Chondrocyte (in vitro differentiated cells): Measurements from ENCODE around the gene TLCD1. TPM values are rescaled to one million over a fixed set of nuclear protein-coding genes. Genes with fewer than 3 reads are reported as not detected.
"Not testable (repeated sequence)": the region's sequence is repeated elsewhere in the genome, so short reads cannot be mapped to it uniquely, and the experiment has no call there.

Experiments
- DNase-seq: peaks from one replicate; pipeline ENCODE4 v3.0.0; 2021; ENCODE audit warnings: mixed read lengths, low spot score
- H3K27ac Mint-ChIP-seq: one replicate; pipeline ENCODE4 v1.8.0; 2021; ENCODE audit warnings: mild to moderate bottlenecking, moderate library complexity, mixed read lengths; ENCODE audit not compliant: unreplicated experiment
- H3K27me3 Mint-ChIP-seq: 2 replicates; pipeline ENCODE4 v1.8.0; 2021; ENCODE audit warnings: low read depth, mixed read lengths
- H3K36me3 Mint-ChIP-seq: 2 replicates; pipeline ENCODE4 v1.8.0; 2021; ENCODE audit warnings: low read depth, mixed read lengths
- H3K4me1 Mint-ChIP-seq: 2 replicates; pipeline ENCODE4 v1.8.0; 2021; ENCODE audit warnings: low read depth, mild to moderate bottlenecking, mixed read lengths
- H3K4me3 Mint-ChIP-seq: one replicate; pipeline ENCODE4 v1.8.0; 2021; ENCODE audit warnings: mild to moderate bottlenecking, moderate library complexity, mixed read lengths; ENCODE audit not compliant: unreplicated experiment
- H3K9me3 Mint-ChIP-seq: 2 replicates; pipeline ENCODE4 v1.8.0; 2021; ENCODE audit warnings: low read depth, mixed read lengths
- total RNA-seq: library from RNA; stranded (reverse); gene quantifications from 3 replicates; pipeline ENCODE4 v1.2.1, GENCODE V29; 2021
- TF ChIP-seq, protein P1 (sequence below): fragments of 200-600 bp; sonication (generic); IDR thresholded peaks from 2 replicates; pipeline ENCODE4 v1.5.0; 2021; ENCODE audit warnings: antibody characterized with exemption, mild to moderate bottlenecking, moderate library complexity

TLCD1 gene
- total RNA-seq, 1 donor from 2014 or later, result 12.9 TPM

DNA sequence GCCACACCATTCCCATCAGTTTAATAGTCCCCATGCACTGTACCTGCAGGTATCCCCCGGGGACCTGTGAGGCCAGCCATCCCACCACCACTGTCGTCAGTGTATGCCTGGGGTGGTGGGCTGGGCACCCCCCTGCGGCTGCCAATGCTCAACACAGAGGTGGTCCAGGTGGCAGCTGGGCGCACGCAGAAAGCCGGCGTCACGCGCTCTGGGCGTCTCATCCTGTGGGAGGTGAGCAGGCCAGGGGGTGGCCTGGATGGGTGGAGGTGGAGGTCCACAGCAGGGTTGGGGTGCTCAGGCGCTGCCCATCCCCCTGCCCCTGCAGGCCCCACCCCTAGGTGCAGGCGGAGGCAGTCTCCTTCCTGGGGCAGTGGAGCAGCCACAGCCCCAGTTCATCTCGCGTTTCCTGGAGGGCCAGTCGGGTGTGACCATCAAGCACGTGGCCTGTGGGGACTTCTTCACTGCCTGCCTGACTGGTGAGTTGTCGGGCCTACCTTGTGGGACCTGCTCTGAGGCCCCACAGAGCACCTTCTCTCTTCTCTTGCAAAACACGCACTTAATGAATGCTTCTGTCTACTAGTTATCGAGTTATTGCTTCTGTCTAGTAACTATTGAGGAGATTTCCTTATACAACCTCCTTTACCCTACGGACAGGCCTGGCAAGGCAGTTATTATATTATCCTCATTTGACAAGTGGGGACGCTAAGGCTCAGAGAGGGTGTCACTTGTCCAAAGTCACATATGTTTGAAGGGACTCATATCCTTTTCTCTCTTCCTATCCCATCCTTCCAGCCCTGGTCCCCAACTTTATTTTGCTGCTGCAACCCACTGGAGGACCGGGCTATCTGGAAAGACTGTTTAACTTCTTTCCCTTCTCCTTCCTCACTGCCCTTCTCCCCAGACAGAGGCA lies 12.0 kb upstream of the TLCD1 start:
- H3K27me3 Mint-ChIP-seq, result no peaks in the 10 kb centered on the region
- H3K36me3 Mint-ChIP-seq, result no peaks in the 10 kb centered on the region
- no peak overlapping the region for H3K4me3 Mint-ChIP-seq
- H3K27ac Mint-ChIP-seq, result no peak overlapping the region
- peak; percentile 88 for DNase-seq
- H3K4me1 Mint-ChIP-seq, result peaks cover 4% of the 10 kb centered on the region
- H3K9me3 Mint-ChIP-seq, result no peaks in the 10 kb centered on the region
- TF ChIP-seq, protein P1, sequence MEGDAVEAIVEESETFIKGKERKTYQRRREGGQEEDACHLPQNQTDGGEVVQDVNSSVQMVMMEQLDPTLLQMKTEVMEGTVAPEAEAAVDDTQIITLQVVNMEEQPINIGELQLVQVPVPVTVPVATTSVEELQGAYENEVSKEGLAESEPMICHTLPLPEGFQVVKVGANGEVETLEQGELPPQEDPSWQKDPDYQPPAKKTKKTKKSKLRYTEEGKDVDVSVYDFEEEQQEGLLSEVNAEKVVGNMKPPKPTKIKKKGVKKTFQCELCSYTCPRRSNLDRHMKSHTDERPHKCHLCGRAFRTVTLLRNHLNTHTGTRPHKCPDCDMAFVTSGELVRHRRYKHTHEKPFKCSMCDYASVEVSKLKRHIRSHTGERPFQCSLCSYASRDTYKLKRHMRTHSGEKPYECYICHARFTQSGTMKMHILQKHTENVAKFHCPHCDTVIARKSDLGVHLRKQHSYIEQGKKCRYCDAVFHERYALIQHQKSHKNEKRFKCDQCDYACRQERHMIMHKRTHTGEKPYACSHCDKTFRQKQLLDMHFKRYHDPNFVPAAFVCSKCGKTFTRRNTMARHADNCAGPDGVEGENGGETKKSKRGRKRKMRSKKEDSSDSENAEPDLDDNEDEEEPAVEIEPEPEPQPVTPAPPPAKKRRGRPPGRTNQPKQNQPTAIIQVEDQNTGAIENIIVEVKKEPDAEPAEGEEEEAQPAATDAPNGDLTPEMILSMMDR, result no peak

DNA sequence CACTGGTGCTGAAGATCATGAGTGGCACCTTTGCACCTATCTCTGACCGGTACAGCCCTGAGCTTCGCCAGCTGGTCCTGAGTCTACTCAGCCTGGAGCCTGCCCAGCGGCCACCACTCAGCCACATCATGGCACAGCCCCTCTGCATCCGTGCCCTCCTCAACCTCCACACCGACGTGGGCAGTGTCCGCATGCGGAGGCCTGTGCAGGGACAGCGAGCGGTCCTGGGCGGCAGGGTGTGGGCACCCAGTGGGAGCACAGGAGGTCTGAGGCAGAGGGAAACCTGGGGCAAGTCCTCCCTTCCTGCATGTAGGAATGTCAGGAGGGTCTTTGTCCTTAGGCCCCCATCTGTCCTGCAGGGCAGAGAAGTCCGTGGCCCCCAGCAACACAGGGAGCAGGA lies 11.3 kb upstream of the TLCD1 start:
- H3K9me3 Mint-ChIP-seq, result no peaks in the 10 kb centered on the region
- no peaks in the 10 kb centered on the region for H3K36me3 Mint-ChIP-seq
- H3K27me3 Mint-ChIP-seq, result no peaks in the 10 kb centered on the region
- peak; percentile 81 for DNase-seq
- H3K27ac Mint-ChIP-seq, result no peak overlapping the region
- H3K4me1 Mint-ChIP-seq, result no peaks in the 10 kb centered on the region
- TF ChIP-seq, protein P1, result no peak
- no peak overlapping the region for H3K4me3 Mint-ChIP-seq

DNA sequence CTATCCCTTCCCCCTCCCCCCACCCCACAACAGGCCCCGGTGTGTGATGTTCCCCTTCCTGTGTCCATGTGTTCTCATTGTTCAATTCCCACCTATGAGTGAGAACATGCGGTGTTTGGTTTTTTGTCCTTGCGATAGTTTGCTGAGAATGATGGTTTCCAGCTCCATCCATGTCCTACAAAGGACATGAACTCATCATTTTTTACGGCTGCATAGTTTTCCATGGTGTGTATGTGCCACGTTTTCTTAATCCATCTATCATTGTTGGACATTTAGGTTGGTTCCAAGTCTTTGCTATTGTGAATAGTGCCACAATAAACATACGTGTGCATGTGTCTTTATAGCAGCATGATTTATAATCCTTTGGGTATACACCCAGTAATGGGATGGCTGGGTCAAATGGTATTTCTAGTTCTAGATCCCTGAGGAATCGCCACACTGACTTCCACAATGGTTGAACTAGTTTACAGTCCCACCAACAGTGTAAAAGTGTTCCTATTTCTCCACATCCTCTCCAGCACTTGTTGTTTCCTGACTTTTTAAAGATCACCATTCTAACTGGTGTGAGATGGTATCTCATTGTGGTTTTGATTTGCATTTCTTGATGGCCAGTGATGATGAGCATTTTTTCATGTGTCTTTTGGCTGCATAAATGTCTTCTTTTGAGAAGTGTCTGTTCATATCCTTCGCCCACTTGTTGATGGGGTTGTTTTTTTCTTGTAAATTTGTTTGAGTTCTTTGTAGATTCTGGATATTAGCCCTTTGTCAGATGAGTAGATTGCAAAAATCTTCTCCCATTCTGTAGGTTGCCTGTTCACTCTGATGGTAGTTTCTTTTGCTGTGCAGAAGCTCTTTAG lies 10.1 kb upstream of the TLCD1 start:
- H3K4me3 Mint-ChIP-seq, H3K4me1 Mint-ChIP-seq, H3K27ac Mint-ChIP-seq, H3K27me3 Mint-ChIP-seq, H3K36me3 Mint-ChIP-seq, DNase-seq, H3K9me3 Mint-ChIP-seq: not testable (repeated sequence)

DNA sequence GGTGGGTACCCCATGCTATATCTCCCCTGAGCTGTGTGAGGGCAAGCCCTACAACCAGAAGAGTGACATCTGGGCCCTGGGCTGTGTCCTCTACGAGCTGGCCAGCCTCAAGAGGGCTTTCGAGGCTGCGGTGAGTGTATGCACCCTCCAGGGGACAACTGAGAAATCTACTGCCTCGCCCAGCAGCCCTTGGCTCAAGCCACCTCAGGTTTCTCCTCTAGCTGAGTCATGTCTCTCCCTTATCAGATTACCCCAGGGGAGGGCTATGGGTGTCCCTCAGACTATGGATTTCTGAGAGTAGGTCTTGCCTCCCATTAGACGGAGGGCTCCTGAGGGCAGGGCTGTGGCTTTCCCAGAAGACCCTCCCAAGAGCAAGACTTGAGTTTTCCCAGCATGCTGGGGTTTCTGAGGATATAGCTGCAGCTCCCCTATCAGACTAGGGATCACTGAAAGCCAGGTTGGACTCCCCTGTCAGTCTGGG lies 9.2 kb upstream of the TLCD1 start:
- H3K4me1 Mint-ChIP-seq, result no peaks in the 10 kb centered on the region
- H3K36me3 Mint-ChIP-seq, result no peaks in the 10 kb centered on the region
- H3K4me3 Mint-ChIP-seq, result no peak overlapping the region
- TF ChIP-seq, protein P1, result no peak
- no peak overlapping the region for H3K27ac Mint-ChIP-seq
- DNase-seq, result no peak
- no peaks in the 10 kb centered on the region for H3K9me3 Mint-ChIP-seq
- no peaks in the 10 kb centered on the region for H3K27me3 Mint-ChIP-seq

DNA sequence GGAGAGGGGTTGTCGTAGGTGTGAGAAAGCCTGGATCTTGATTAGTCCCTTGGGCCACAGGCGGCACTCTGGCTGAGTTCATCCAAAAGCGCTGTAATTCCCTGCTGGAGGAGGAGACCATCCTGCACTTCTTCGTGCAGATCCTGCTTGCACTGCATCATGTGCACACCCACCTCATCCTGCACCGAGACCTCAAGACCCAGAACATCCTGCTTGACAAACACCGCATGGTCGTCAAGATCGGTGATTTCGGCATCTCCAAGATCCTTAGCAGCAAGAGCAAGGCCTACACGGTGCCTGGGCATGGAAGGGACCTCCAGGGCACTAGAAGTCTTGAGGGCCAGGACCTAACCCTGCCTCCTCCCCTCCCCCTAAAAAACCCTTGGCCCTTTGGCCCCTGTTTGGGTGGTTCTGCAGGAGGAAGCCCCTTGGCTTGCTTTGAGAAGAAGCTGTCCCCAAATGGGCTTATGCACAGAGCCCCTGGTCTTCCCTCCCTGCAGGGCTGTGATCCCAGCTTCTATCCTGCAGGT lies 8.7 kb upstream of the TLCD1 start:
- H3K4me3 Mint-ChIP-seq, result no peak overlapping the region
- H3K27me3 Mint-ChIP-seq, result no peaks in the 10 kb centered on the region
- H3K9me3 Mint-ChIP-seq, result no peaks in the 10 kb centered on the region
- no peak overlapping the region for H3K27ac Mint-ChIP-seq
- H3K4me1 Mint-ChIP-seq, result no peaks in the 10 kb centered on the region
- DNase-seq, result peak; percentile 53
- TF ChIP-seq, protein P1, result no peak
- no peaks in the 10 kb centered on the region for H3K36me3 Mint-ChIP-seq
